HG03378 (cell line): ENCODE results near the gene HNRNPA1.
"Not testable (repeated sequence)": the region's sequence is repeated elsewhere in the genome, so short reads cannot be mapped to it uniquely, and the experiment has no call there.

ENCODE experiments used
- ATAC-seq: cut with Tn5 transposase; IDR thresholded peaks from one replicate; pipeline ENCODE4 v1.9.1; 2021; ENCODE audit warnings: mild to moderate bottlenecking, moderate library complexity; ENCODE audit not compliant: unreplicated experiment

The HNRNPA1 gene

GRCh38 chr12:54296393-54297099, 16.0 kb downstream of the HNRNPA1 start:
- no peak for ATAC-seq

GRCh38 chr12:54298904-54299303, 18.4 kb downstream of the HNRNPA1 start:
- ATAC-seq = no peak

- ATAC-seq = no peak
These were observed 19.1 kb downstream of the HNRNPA1 start for GRCh38 chr12:54299515-54300224.

- ATAC-seq = no peak
These were observed 19.8 kb downstream of the HNRNPA1 start for GRCh38 chr12:54300225-54300731.

GRCh38 chr12:54300732-54301427, 20.4 kb downstream of the HNRNPA1 start, which contains the start of gene NFE2:
NFE2 (minus strand) TSS chr12:54301015; CDS start chr12:54295248, 5,767 bp downstream.
- ATAC-seq = no peak

GRCh38 chr12:54301428-54302048, 21.0 kb downstream of the HNRNPA1 start:
- no peak for ATAC-seq

GRCh38 chr12:54303640-54304039, 23.1 kb downstream of the HNRNPA1 start:
- ATAC-seq = no peak

- ATAC-seq = no peak
These were observed 23.8 kb downstream of the HNRNPA1 start for GRCh38 chr12:54304187-54304810.

GRCh38 chr12:54306925-54307741, 26.6 kb downstream of the HNRNPA1 start:
- no peak for ATAC-seq

GRCh38 chr12:54311051-54311450, 30.5 kb downstream of the HNRNPA1 start:
- no peak for ATAC-seq

- not testable (repeated sequence) for ATAC-seq
These were observed 31.8 kb downstream of the HNRNPA1 start for GRCh38 chr12:54312309-54312708.

- no peak for ATAC-seq
These were observed 40.8 kb downstream of the HNRNPA1 start for GRCh38 chr12:54321363-54321762.

GRCh38 chr12:54324617-54325441, 44.3 kb downstream of the HNRNPA1 start, which contains the start of gene COPZ1:
COPZ1 (plus strand) TSS chr12:54325131; CDS start chr12:54325164, 33 bp downstream.
- ATAC-seq = peak; percentile 99

GRCh38 chr12:54325442-54326109, 45.0 kb downstream of the HNRNPA1 start:
- not testable (repeated sequence) for ATAC-seq

- ATAC-seq = no peak
These were observed 48.2 kb downstream of the HNRNPA1 start for GRCh38 chr12:54328595-54329337.

- ATAC-seq = no peak
These were observed 49.2 kb downstream of the HNRNPA1 start for GRCh38 chr12:54329759-54330158.

GRCh38 chr12:54330442-54330841, 49.9 kb downstream of the HNRNPA1 start:
- ATAC-seq = no peak
